ENCODE data around the gene SLC25A30.

SLC25A30 gene

GRCh38 chr13:45365558-45365885, 52.7 kb downstream of the SLC25A30 start:
- no peak overlapping the region for H3K4me3 ChIP-seq (ENCODE audit: low read length)
- TF ChIP-seq CTCF (IDR thresholded peaks at IDR 0.05; ENCODE audit: insufficient read depth, low read depth, low read length, missing control alignments) = no peak
- peak; percentile 84 for DNase-seq (ENCODE audit: low read depth)

- no peak overlapping the region for H3K4me3 ChIP-seq (ENCODE audit: low read length)
- peak; percentile 69 for DNase-seq (ENCODE audit: low read depth)
- TF ChIP-seq CTCF (IDR thresholded peaks at IDR 0.05; ENCODE audit: insufficient read depth, low read depth, low read length, missing control alignments) = no peak
These were observed 53.2 kb downstream of the SLC25A30 start for GRCh38 chr13:45364876-45365557.

- no peak for DNase-seq (ENCODE audit: low read depth)
- H3K4me3 ChIP-seq (ENCODE audit: low read length) = no peak overlapping the region
- TF ChIP-seq CTCF (IDR thresholded peaks at IDR 0.05; ENCODE audit: insufficient read depth, low read depth, low read length, missing control alignments) = no peak
These were observed 55.2 kb downstream of the SLC25A30 start for GRCh38 chr13:45362939-45363338.

- TF ChIP-seq CTCF (IDR thresholded peaks at IDR 0.05; ENCODE audit: insufficient read depth, low read depth, low read length, missing control alignments) = no peak
- no peak overlapping the region for H3K4me3 ChIP-seq (ENCODE audit: low read length)
- peak; percentile 97 for DNase-seq (ENCODE audit: low read depth)
These were observed 56.5 kb downstream of the SLC25A30 start for GRCh38 chr13:45361596-45362206.

- no peak for TF ChIP-seq CTCF (IDR thresholded peaks at IDR 0.05; ENCODE audit: insufficient read depth, low read depth, low read length, missing control alignments)
- DNase-seq (ENCODE audit: low read depth) = no peak
- H3K4me3 ChIP-seq (ENCODE audit: low read length) = no peak overlapping the region
These were observed 61.1 kb downstream of the SLC25A30 start for GRCh38 chr13:45356966-45357672.

GRCh38 chr13:45353895-45354294, 64.3 kb downstream of the SLC25A30 start:
- DNase-seq (ENCODE audit: low read depth) = no peak
- H3K4me3 ChIP-seq (ENCODE audit: low read length) = no peak overlapping the region
- no peak for TF ChIP-seq CTCF (IDR thresholded peaks at IDR 0.05; ENCODE audit: insufficient read depth, low read depth, low read length, missing control alignments)
